ENCODE data around the gene TNIP2. TPM values are rescaled to one million over a fixed set of nuclear protein-coding genes. Genes with fewer than 3 reads are reported as not detected.

TNIP2 gene
- total RNA-seq, 1 donor from 2014 or later: 29.0 TPM

DNA sequence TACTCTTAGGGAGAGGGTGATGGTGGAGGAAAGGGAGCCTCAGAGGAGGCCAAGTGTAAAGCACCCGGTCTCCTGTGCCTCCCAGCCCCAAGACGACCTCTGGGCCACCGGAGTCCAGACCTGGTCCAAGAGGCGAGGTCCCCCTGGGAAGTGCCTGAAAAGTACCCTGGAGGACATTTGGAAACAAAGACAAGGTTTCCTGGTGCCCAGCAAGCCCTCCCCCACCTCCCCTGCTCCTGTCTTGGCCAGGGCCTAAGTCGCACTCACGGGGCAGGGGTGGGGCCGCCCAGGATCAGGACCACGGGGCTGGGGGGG, 36.2 kb upstream of the TNIP2 start:
- TF ChIP-seq, protein P1, sequence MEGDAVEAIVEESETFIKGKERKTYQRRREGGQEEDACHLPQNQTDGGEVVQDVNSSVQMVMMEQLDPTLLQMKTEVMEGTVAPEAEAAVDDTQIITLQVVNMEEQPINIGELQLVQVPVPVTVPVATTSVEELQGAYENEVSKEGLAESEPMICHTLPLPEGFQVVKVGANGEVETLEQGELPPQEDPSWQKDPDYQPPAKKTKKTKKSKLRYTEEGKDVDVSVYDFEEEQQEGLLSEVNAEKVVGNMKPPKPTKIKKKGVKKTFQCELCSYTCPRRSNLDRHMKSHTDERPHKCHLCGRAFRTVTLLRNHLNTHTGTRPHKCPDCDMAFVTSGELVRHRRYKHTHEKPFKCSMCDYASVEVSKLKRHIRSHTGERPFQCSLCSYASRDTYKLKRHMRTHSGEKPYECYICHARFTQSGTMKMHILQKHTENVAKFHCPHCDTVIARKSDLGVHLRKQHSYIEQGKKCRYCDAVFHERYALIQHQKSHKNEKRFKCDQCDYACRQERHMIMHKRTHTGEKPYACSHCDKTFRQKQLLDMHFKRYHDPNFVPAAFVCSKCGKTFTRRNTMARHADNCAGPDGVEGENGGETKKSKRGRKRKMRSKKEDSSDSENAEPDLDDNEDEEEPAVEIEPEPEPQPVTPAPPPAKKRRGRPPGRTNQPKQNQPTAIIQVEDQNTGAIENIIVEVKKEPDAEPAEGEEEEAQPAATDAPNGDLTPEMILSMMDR (IDR thresholded peaks at IDR 0.05): no peak
- Mint-ChIP-seq H3K27me3 (ENCODE audit: low read depth) (no peaks in the 10 kb centered on the region), H3K36me3 (ENCODE audit: low read depth) (no peaks in the 10 kb centered on the region), H3K4me1 (ENCODE audit: low read depth) (peaks cover 41% of the 10 kb centered on the region), H3K9me3 (ENCODE audit: low read depth) (no peaks in the 10 kb centered on the region), H3K27ac (ENCODE audit: unreplicated experiment) (no peak overlapping the region), H3K4me3 (ENCODE audit: unreplicated experiment) (peak overlapping the region; percentile 31)
- DNase-seq (ENCODE audit: low spot score): no peak

DNA sequence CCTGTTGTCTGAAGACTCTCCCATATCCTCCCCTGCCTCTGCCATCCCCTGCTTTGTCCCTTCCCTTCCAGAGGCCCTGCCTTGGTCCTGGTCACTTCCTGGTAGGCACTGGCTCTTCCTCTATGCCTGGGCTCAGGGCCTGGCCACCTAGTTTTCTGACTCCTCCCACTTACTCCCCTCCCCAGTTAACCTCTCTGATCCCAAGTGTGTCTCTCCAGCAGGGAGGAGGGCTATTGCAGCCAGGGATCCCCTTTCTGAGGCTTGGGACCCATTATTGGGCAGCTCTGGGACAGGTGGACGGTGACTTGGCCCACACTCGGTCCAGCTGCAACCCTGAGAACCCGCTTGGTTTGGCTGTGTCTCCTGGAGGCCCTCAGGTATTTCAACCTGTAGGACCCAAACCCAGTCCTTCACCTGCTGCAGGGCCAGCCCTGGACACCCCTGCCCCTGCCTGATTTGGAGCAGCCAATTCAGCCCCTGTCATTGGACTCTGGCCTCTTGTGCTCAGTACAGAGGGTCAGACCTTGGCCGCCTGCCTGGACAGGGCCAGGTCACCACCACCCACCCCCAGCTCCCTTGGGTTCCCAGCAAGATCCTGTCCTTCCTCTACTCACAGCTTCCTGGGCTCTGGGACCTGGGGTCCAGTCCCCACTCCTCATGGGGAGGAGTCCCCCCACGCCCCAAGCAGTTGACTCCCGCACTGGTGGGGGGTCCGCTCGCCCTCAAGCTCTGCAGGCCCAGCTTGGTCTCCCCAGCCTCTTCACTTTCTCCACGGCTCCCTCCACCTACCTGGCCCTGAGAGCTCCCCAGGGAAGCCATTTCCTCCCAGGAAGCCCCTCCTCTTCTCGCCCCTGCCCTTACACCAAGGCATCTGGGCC, 35.6 kb upstream of the TNIP2 start:
- Mint-ChIP-seq H3K27ac (ENCODE audit: unreplicated experiment) (no peak overlapping the region), H3K4me1 (ENCODE audit: low read depth) (peaks cover 35% of the 10 kb centered on the region), H3K9me3 (ENCODE audit: low read depth) (no peaks in the 10 kb centered on the region), H3K4me3 (ENCODE audit: unreplicated experiment) (no peak overlapping the region), H3K36me3 (ENCODE audit: low read depth) (no peaks in the 10 kb centered on the region), H3K27me3 (ENCODE audit: low read depth) (no peaks in the 10 kb centered on the region)
- DNase-seq (ENCODE audit: low spot score): peak; percentile 85
- TF ChIP-seq, protein P1 (IDR thresholded peaks at IDR 0.05): no peak

DNA sequence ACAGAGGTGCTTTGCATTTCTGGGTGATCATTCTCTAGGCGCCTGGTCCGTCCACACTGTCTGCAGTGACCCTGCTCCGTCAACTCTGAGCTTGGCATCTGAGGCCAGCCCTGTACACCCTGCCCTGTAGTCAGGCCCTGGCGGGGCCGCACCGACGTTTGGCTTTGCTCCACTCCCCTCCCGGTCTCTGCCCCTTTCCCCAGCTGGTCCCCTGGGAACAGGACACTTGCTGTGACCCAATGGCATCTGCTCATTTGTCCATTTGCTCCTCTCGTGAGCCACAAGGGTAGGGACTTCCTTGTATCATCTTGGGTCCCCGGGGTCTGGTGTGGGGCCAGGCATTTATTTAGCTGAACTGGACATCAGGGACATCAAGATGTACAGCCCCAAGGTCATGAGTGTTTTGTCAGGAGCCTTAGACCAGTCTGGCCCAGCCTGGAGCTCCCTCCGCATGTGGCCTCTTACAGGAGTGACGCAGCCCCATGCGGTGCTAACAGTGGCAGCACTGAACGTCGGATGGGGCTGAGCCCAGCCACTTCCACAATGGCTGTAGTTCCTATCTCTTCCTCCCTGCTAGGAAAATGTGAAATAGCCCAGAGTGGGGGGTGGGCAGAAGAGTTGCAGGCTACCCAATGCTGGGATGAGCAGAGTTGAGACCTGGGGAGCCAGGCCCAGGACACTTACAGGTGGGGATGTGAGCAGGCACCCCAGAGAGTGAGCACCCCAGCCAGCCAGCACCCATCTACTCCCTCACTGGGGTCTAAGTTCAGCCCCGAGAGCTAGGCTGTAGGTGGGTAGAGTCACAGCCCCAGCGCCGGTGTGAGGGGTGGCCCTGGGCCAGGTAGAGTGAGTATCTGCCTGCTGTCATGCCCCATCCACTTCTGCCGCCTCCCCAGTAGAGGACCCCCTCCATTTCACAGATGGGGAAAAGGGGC, 34.7 kb upstream of the TNIP2 start:
- Mint-ChIP-seq H3K27ac (ENCODE audit: unreplicated experiment) (no peak overlapping the region), H3K36me3 (ENCODE audit: low read depth) (no peaks in the 10 kb centered on the region), H3K4me1 (ENCODE audit: low read depth) (peaks cover 26% of the 10 kb centered on the region), H3K27me3 (ENCODE audit: low read depth) (no peaks in the 10 kb centered on the region), H3K9me3 (ENCODE audit: low read depth) (no peaks in the 10 kb centered on the region), H3K4me3 (ENCODE audit: unreplicated experiment) (no peak overlapping the region)
- TF ChIP-seq, protein P1 (IDR thresholded peaks at IDR 0.05): no peak
- DNase-seq (ENCODE audit: low spot score): peak; percentile 82

DNA sequence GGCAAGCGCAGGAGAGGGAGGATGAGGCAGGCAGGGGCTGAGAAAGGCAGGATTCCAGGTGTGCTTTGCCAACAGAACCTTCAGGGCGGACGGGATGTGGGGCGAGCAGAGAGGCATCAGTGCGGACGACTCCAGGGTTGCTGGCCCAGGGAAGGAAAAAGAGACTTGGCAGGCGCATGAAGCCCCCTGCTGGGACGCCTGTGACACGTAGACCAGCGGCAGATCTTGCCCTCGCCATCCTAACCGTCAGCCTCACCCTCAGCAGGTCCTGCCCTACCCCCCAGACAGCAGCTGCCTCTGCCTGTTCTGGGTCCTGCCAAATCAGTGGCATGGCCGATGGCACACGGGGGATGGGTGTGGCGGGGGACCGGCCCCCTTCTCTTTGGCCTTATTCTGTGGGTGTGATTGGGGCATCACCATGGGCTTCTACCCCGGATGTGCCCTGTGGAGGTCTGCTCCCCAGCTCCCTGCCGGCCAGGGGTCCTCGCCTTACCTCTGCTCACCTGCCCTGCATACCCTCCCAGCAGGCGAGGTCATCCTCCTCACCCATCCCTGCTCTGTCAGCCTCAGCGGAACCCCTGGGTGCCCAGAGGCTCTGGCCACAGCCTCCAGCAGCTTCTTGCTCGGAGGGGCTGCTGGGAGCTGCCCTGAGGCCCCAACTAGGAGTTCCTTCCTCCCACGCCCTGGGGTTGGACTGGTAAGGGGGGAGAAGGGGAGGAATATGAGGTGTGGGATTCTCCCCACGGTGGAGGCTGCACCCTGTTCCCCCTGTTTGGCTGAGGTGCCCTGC, 33.9 kb upstream of the TNIP2 start:
- Mint-ChIP-seq H3K27ac (ENCODE audit: unreplicated experiment) (no peak overlapping the region), H3K4me1 (ENCODE audit: low read depth) (peaks cover 17% of the 10 kb centered on the region), H3K4me3 (ENCODE audit: unreplicated experiment) (no peak overlapping the region), H3K27me3 (ENCODE audit: low read depth) (no peaks in the 10 kb centered on the region), H3K36me3 (ENCODE audit: low read depth) (no peaks in the 10 kb centered on the region), H3K9me3 (ENCODE audit: low read depth) (no peaks in the 10 kb centered on the region)
- TF ChIP-seq, protein P1 (IDR thresholded peaks at IDR 0.05): no peak
- DNase-seq (ENCODE audit: low spot score): peak; percentile 85

Measured in chondrocyte (in vitro differentiated cells).